K562 (cell line): ENCODE measurements around the gene FAF2. TPM values are rescaled to one million over a fixed set of nuclear protein-coding genes. Genes with fewer than 3 reads are reported as not detected.
A peak's percentile ranks its signal among the peaks of the same experiment; 100 is the strongest.

Source experiments
- CEBPG ChIP-seq, 3 experiments: fragments of 200-800 bp in 1 of 3; sonication (Bioruptor generic) in 1 of 3; sonication (generic) in 1 of 3; formaldehyde crosslinking in 1 of 3; IDR thresholded peaks in 2 of 3; conservative IDR thresholded peaks in 1 of 3; 2 replicates each; pipeline versions ENCODE4 v1.6.1 to v1.8.0; 2016 to 2022; ENCODE audit warnings: missing compliant biosample characterization in 2 of 3, missing genetic modification characterization in 2 of 3, mild to moderate bottlenecking in 1 of 3, missing genetic modification reagents in 1 of 3
- EP300 ChIP-seq: IDR thresholded peaks from 2 replicates; pipeline ENCODE4 v1.6.1; 2012; ENCODE audit warnings: low read length, improper control_type of control experiment
- GTF2A2 ChIP-seq: IDR thresholded peaks from 2 replicates; pipeline ENCODE4 v1.6.1; 2016; ENCODE audit warnings: mild to moderate bottlenecking, missing genetic modification characterization, missing compliant biosample characterization
- HDAC1 ChIP-seq, 2 experiments: fragments of 450-650 bp; IDR thresholded peaks; 2 replicates each; pipeline ENCODE4 v1.6.1; 2016 to 2017; ENCODE audit warnings: inconsistent platforms in 1 of 2, mild to moderate bottlenecking in 1 of 2, moderate library complexity in 1 of 2
- HMG20A ChIP-seq: fragments of 450-650 bp; formaldehyde crosslinking; conservative IDR thresholded peaks from 2 replicates; pipeline ENCODE4 v1.4.0; 2020; ENCODE audit warnings: mild to moderate bottlenecking, mixed read lengths
- MTA3 ChIP-seq: fragments of 450-650 bp; formaldehyde crosslinking; IDR thresholded peaks from 2 replicates; pipeline ENCODE4 v1.6.1; 2017; ENCODE audit warnings: mild to moderate bottlenecking, borderline replicate concordance
- NBN ChIP-seq: fragments of 450-650 bp; IDR thresholded peaks from 2 replicates; pipeline ENCODE4 v1.6.1; 2016; ENCODE audit warnings: low read depth, mild to moderate bottlenecking
- NEUROD1 ChIP-seq: fragments of 150-350 bp; IDR thresholded peaks from 2 replicates; pipeline ENCODE4 v1.6.1; 2014; ENCODE audit warnings: borderline replicate concordance, low read length, low read depth; ENCODE audit not compliant: partially characterized antibody
- NR2C2 ChIP-seq, 2 experiments: fragments of 200-800 bp in 1 of 2; sonication (Bioruptor generic) in 1 of 2; sonication (generic) in 1 of 2; formaldehyde crosslinking in 1 of 2; IDR thresholded peaks; 2 replicates each; pipeline versions ENCODE4 v1.6.1 to v1.8.0; 2016 to 2022; ENCODE audit warnings: mild to moderate bottlenecking in 1 of 2, missing compliant biosample characterization in 1 of 2, missing genetic modification characterization in 1 of 2, missing genetic modification reagents in 1 of 2
- POLR2AphosphoS5 ChIP-seq: IDR thresholded peaks from 2 replicates; pipeline ENCODE4 v1.6.1; 2011; ENCODE audit warnings: mild to moderate bottlenecking, low read depth, low read length, moderate library complexity; ENCODE audit not compliant: control insufficient read depth, insufficient read depth
- PRPF4 ChIP-seq: fragments of 200-400 bp; formaldehyde crosslinking; IDR thresholded peaks from one replicate; pipeline ENCODE4 v1.6.1; 2017; ENCODE audit warnings: low read length, low read depth, mild to moderate bottlenecking; ENCODE audit not compliant: insufficient read depth, poor library complexity, severe bottlenecking
- SAFB ChIP-seq: fragments of 200-400 bp; formaldehyde crosslinking; IDR thresholded peaks from 2 replicates; pipeline ENCODE4 v1.6.1; 2017; ENCODE audit warnings: low read depth, low read length, borderline replicate concordance
- SMARCC2 ChIP-seq: fragments of 450-650 bp; IDR thresholded peaks from 2 replicates; pipeline ENCODE4 v1.6.1; 2017; ENCODE audit warnings: antibody characterized with exemption, moderate library complexity, mild to moderate bottlenecking, low read depth
- TARDBP ChIP-seq: fragments of 450-650 bp; IDR thresholded peaks from 2 replicates; pipeline ENCODE4 v1.6.1; 2016
- ZNF212 ChIP-seq: fragments of 450-650 bp; formaldehyde crosslinking; IDR thresholded peaks from 2 replicates; pipeline ENCODE4 v1.4.0; 2020; ENCODE audit warnings: mild to moderate bottlenecking
- ZNF354B ChIP-seq: fragments of 250-450 bp; sonication (Bioruptor Pico); IDR thresholded peaks from 2 replicates; pipeline ENCODE4 v1.4.0; 2020
- ZNF384 ChIP-seq: IDR thresholded peaks from 2 replicates; pipeline ENCODE4 v1.6.1; 2012; ENCODE audit warnings: low read depth, low read length, improper control_type of control experiment
- ZNF57 ChIP-seq: fragments of 450-650 bp; formaldehyde crosslinking; IDR thresholded peaks from 2 replicates; pipeline ENCODE4 v1.4.0; 2020; ENCODE audit warnings: mild to moderate bottlenecking, moderate library complexity
- ZNF584 ChIP-seq: fragments of 200-800 bp; sonication (Bioruptor generic); IDR thresholded peaks from 2 replicates; pipeline ENCODE4 v1.6.1; 2016; ENCODE audit warnings: low read depth, mild to moderate bottlenecking, missing genetic modification characterization, missing compliant biosample characterization
- polyA plus RNA-seq, 8 experiments: library from polyadenylated mRNA; depleted of rRNA in 4 of 8; stranded (reverse) in 5 of 8; unstranded in 3 of 8; fragments of >200 nt; fragmentation: Nextera tagmentation in 2 of 8; fragmentation: Illumina TruSeq in 1 of 8; extraction: Ambion mirVana in 2 of 8; extraction: Trizol in 1 of 8; gene quantifications; 2 replicates each; pipeline versions ENCODE4 v1.2.1 to v1.2.3, GENCODE V29; 2011 to 2014; ENCODE audit warnings: inconsistent platforms in 1 of 8, missing spikeins in 1 of 8
- total RNA-seq, 7 experiments: library from RNA; depleted of rRNA in 6 of 7; stranded (reverse); fragments of >200 nt in 6 of 7; fragmentation: Illumina TruSeq in 2 of 7; extraction: Trizol in 2 of 7; gene quantifications; 2 replicates each; pipeline versions ENCODE4 v1.2.1 to v1.2.3, GENCODE V29; 2011 to 2021; ENCODE audit warnings: low replicate concordance in 1 of 7
- TF ChIP-seq, protein P1 (sequence below), 3 experiments: fragments of 200-800 bp in 1 of 3; sonication (Bioruptor generic) in 1 of 3; sonication (generic) in 1 of 3; formaldehyde crosslinking in 1 of 3; IDR thresholded peaks; 2 replicates each; pipeline versions ENCODE4 v1.6.1 to v1.8.0; 2016 to 2022; ENCODE audit warnings: mild to moderate bottlenecking in 2 of 3, missing compliant biosample characterization in 2 of 3, missing genetic modification characterization in 2 of 3, missing genetic modification reagents in 1 of 3
- TF ChIP-seq, protein P2 (sequence below): sonication (generic); formaldehyde crosslinking; IDR thresholded peaks from 2 replicates; pipeline ENCODE4 v1.8.1; 2022; ENCODE audit warnings: missing genetic modification reagents
- TF ChIP-seq, protein P3 (sequence below): fragments of 250-450 bp; sonication (Bioruptor Pico); IDR thresholded peaks from 2 replicates; pipeline ENCODE4 v1.6.1; 2021; ENCODE audit warnings: mild to moderate bottlenecking
- TF ChIP-seq, protein P4 (sequence below): fragments of 450-650 bp; IDR thresholded peaks from 2 replicates; pipeline ENCODE4 v1.6.1; 2017; ENCODE audit warnings: antibody characterized with exemption

FAF2 gene
- total and polyA plus RNA-seq, 9 of the 15 experiments (the other 6 are each of a cell fraction or from before 2014, with no cell fraction given): 25.0 to 44.6 (median 36.1) TPM

DNA sequence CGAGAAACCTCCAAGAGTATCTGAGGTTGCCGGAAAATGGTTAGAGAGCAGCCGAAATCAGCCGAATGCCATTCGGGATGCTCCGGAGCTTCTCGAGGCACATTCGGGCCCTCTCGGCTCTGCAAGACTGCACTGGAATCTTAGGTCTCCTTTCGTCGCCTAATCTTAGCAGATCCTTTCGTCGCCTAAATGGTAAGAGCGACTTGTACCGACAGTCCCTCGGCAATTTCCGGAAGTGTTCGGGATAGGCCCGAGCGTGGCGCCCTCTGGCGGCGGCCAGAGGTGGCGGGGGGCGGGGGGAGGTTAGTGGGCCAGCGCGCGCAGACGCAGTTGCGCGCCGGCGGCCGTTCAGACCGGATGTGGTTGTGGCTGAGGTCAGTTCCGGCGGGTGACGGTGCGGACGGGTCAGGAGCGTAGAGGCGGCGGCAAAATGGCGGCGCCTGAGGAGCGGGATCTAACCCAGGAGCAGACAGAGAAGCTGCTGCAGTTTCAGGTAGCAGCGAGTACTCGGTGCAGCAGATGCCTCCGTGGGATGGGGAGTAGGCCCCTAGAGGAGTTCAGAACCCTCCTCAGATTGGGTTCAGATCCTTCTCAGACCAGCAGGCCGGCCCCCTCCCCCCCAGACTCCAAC lies at the start of gene FAF2 (continued):
- TF ChIP-seq, protein P1, sequence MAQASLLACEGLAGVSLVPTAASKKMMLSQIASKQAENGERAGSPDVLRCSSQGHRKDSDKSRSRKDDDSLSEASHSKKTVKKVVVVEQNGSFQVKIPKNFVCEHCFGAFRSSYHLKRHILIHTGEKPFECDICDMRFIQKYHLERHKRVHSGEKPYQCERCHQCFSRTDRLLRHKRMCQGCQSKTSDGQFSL (CRISPR knock-in tag; IDR thresholded peaks at IDR 0.05): peak; percentile 67
- TF ChIP-seq, protein P1 (tag; IDR thresholded peaks at IDR 0.05): no peak; a peak in 1 of 4 replicates
- TF ChIP-seq, protein P2, sequence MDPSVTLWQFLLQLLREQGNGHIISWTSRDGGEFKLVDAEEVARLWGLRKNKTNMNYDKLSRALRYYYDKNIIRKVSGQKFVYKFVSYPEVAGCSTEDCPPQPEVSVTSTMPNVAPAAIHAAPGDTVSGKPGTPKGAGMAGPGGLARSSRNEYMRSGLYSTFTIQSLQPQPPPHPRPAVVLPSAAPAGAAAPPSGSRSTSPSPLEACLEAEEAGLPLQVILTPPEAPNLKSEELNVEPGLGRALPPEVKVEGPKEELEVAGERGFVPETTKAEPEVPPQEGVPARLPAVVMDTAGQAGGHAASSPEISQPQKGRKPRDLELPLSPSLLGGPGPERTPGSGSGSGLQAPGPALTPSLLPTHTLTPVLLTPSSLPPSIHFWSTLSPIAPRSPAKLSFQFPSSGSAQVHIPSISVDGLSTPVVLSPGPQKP (CRISPR knock-in tag): no peak
- TF ChIP-seq, protein P3, sequence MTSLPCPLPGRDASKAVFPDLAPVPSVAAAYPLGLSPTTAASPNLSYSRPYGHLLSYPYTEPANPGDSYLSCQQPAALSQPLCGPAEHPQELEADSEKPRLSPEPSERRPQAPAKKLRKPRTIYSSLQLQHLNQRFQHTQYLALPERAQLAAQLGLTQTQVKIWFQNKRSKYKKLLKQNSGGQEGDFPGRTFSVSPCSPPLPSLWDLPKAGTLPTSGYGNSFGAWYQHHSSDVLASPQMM: no peak
- no peak for TF ChIP-seq ZNF584 (CRISPR knock-in tag)
- peak; percentile 51; the same call in 1 of the 2 replicates for TF ChIP-seq EP300
- TF ChIP-seq POLR2AphosphoS5: peak; percentile 81
- TF ChIP-seq PRPF4: no peak
- no peak for TF ChIP-seq HMG20A (CRISPR knock-in tag)
- no peak for TF ChIP-seq CEBPG (CRISPR knock-in tag; IDR thresholded peaks at IDR 0.05)
- TF ChIP-seq CEBPG (tag; conservative IDR thresholded peaks at IDR 0.05 in 1 of 2, IDR thresholded peaks at IDR 0.05 in 1 of 2): no peak
- TF ChIP-seq ZNF57 (CRISPR knock-in tag): no peak
- no peak for TF ChIP-seq ZNF212 (CRISPR knock-in tag)
- no peak for TF ChIP-seq TARDBP
- TF ChIP-seq NBN: no peak; the same call in 1 of the 2 replicates
- TF ChIP-seq ZNF354B (CRISPR knock-in tag): no peak
- no peak for TF ChIP-seq GTF2A2 (tag)
- TF ChIP-seq SAFB: no peak
- peak; percentile 52 for TF ChIP-seq NEUROD1
- TF ChIP-seq ZNF384: no peak
- peak; percentile 70; the same call in 1 of the 2 replicates for TF ChIP-seq NR2C2 (CRISPR knock-in tag; IDR thresholded peaks at IDR 0.05)
- TF ChIP-seq NR2C2 (tag; IDR thresholded peaks at IDR 0.05): peak; percentile 96
- TF ChIP-seq, protein P4, sequence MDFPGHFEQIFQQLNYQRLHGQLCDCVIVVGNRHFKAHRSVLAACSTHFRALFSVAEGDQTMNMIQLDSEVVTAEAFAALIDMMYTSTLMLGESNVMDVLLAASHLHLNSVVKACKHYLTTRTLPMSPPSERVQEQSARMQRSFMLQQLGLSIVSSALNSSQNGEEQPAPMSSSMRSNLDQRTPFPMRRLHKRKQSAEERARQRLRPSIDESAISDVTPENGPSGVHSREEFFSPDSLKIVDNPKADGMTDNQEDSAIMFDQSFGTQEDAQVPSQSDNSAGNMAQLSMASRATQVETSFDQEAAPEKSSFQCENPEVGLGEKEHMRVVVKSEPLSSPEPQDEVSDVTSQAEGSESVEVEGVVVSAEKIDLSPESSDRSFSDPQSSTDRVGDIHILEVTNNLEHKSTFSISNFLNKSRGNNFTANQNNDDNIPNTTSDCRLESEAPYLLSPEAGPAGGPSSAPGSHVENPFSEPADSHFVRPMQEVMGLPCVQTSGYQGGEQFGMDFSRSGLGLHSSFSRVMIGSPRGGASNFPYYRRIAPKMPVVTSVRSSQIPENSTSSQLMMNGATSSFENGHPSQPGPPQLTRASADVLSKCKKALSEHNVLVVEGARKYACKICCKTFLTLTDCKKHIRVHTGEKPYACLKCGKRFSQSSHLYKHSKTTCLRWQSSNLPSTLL: no peak
- TF ChIP-seq SMARCC2: no peak
- TF ChIP-seq MTA3: no peak; the same call in 1 of the 2 replicates
- TF ChIP-seq HDAC1 (IDR thresholded peaks at IDR 0.05): 0 out of 4 replicates have a peak, but pooled peaks of 1 of the 2 experiments have one; percentile 29
